ENCODE data around the gene DISC1.

GRCh38 chr1:231993968-231994455 is 367.4 kb downstream of the DISC1 start:
- no peak for TF ChIP-seq CTCF (IDR thresholded peaks at IDR 0.05)
- no peak for TF ChIP-seq TCF7L2 (IDR thresholded peaks at IDR 0.05; ENCODE audit: low read depth, low read length)
- TF ChIP-seq REST (IDR thresholded peaks at IDR 0.05; ENCODE audit: insufficient read depth in 1 of 2, low read depth in 2 of 2, low read length in 1 of 2) = no peak
- no peak for TF ChIP-seq POLR2AphosphoS5 (IDR thresholded peaks at IDR 0.05; ENCODE audit: low read depth, low read length)
